A549 (cell line): ENCODE measurements around the gene ZNF747. TPM values are rescaled to one million over a fixed set of nuclear protein-coding genes. Genes with fewer than 3 reads are reported as not detected.

Experiments used
- ATAC-seq, 2 experiments: fragments of 200-7000 bp in 1 of 2; fragments of >200 bp in 1 of 2; cut with Nextera tagmentation in 1 of 2; cut with Tn5 transposase in 1 of 2; 3 replicates each; pipeline versions ENCODE4 v1.8.0 to v1.9.1; 2018 to 2020; ENCODE audit warnings: mild to moderate bottlenecking in 1 of 2, moderate library complexity in 1 of 2
- CTCF ChIA-PET: fragments of 300-600 bp; sonication (Branson Sonifier 250); formaldehyde crosslinking; extraction: SDS; loops from one replicate; lab custom pipeline; 2021; ENCODE audit warnings: antibody characterized with exemption, inconsistent platforms; lab: Yijun Ruan, JAX
- POLR2A ChIA-PET: fragments of 350-600 bp; formaldehyde crosslinking; extraction: SDS; loops from one replicate; lab custom pipeline; 2021; ENCODE audit warnings: antibody characterized with exemption, inconsistent platforms; lab: Yijun Ruan, JAX
- DNase-seq, 2 experiments: peaks; one replicate each; pipeline versions ENCODE4 v3.0.0 to v3.0.0-alpha.2; 2011 to 2016; ENCODE audit warnings: low read depth in 1 of 2, low spot score in 1 of 2
- FAIRE-seq: peaks from 2 replicates; lab custom pipeline; 2011; peaks lifted over from hg19 to GRCh38; lab: Jason Lieb, UNC
- H3K27ac ChIP-seq, 2 experiments: fragments of >200 bp; sonication (Bioruptor Twin); formaldehyde crosslinking; 3 replicates each; pipeline ENCODE4 v1.5.1; 2016 to 2017
- H3K4me1 ChIP-seq: fragments of >200 bp; sonication (Bioruptor Twin); formaldehyde crosslinking; 3 replicates; pipeline ENCODE4 v1.6.1; 2016
- H3K4me2 ChIP-seq: fragments of >200 bp; sonication (Bioruptor Twin); formaldehyde crosslinking; 3 replicates; pipeline ENCODE4 v1.6.1; 2016
- H3K4me3 ChIP-seq: fragments of >200 bp; sonication (Bioruptor Twin); formaldehyde crosslinking; 3 replicates; pipeline ENCODE4 v1.5.1; 2016
- H3K9me3 ChIP-seq: fragments of >200 bp; sonication (Bioruptor Twin); formaldehyde crosslinking; 3 replicates; pipeline ENCODE4 v1.6.1; 2016
- BCL3 ChIP-seq: fragments of >200 bp; sonication (Bioruptor Twin); formaldehyde crosslinking; IDR thresholded peaks from 3 replicates; pipeline ENCODE4 v1.6.1; 2016
- CEBPB ChIP-seq, 2 experiments: fragments of >200 bp in 1 of 2; sonication (Bioruptor Twin) in 1 of 2; formaldehyde crosslinking in 1 of 2; IDR thresholded peaks; 2 replicates each; pipeline ENCODE4 v1.6.1; 2012 to 2016
- CHD2 ChIP-seq: fragments of 150-350 bp; IDR thresholded peaks from 2 replicates; pipeline ENCODE4 v1.6.1; 2014; ENCODE audit warnings: low read length; ENCODE audit not compliant: partially characterized antibody
- CHD4 ChIP-seq: fragments of 200-600 bp; sonication (generic); IDR thresholded peaks from 2 replicates; pipeline ENCODE4 v1.6.1; 2016; ENCODE audit warnings: antibody characterized with exemption, mild to moderate bottlenecking, borderline replicate concordance
- EHF ChIP-seq: fragments of 250-450 bp; sonication (Bioruptor Pico); IDR thresholded peaks from 2 replicates; pipeline ENCODE4 v1.5.0; 2020; ENCODE audit warnings: mild to moderate bottlenecking
- EP300 ChIP-seq, 2 experiments: fragments of >200 bp; sonication (Bioruptor Twin); formaldehyde crosslinking; IDR thresholded peaks; 2 replicates in 1 of 2; 3 replicates in 1 of 2; pipeline ENCODE4 v1.6.1; 2016 to 2017
- FOXS1 ChIP-seq: fragments of 250-450 bp; sonication (Bioruptor Pico); IDR thresholded peaks from 2 replicates; pipeline ENCODE4 v1.5.0; 2020; ENCODE audit warnings: mild to moderate bottlenecking, moderate library complexity
- GATA3 ChIP-seq: IDR thresholded peaks from 2 replicates; pipeline ENCODE4 v1.6.1; 2012; ENCODE audit warnings: borderline replicate concordance
- HEYL ChIP-seq: fragments of 250-450 bp; sonication (Bioruptor Pico); IDR thresholded peaks from 2 replicates; pipeline ENCODE4 v1.8.0; 2021; ENCODE audit warnings: mild to moderate bottlenecking, moderate library complexity
- HOXA7 ChIP-seq: fragments of 250-450 bp; sonication (Bioruptor Pico); IDR thresholded peaks from 2 replicates; pipeline ENCODE4 v1.5.0; 2020; ENCODE audit warnings: mild to moderate bottlenecking, moderate library complexity
- HOXB13 ChIP-seq: fragments of 250-450 bp; sonication (Bioruptor Pico); IDR thresholded peaks from 2 replicates; pipeline ENCODE4 v1.5.0; 2020; ENCODE audit warnings: low read depth, mild to moderate bottlenecking, moderate library complexity
- JUNB ChIP-seq: fragments of >200 bp; sonication (Bioruptor Twin); formaldehyde crosslinking; IDR thresholded peaks from 2 replicates; pipeline ENCODE4 v1.6.1; 2016
- KDM1A ChIP-seq: fragments of 200-600 bp; sonication (generic); IDR thresholded peaks from 2 replicates; pipeline ENCODE4 v1.6.1; 2016; ENCODE audit warnings: low read depth, mild to moderate bottlenecking
- MAZ ChIP-seq: fragments of 150-350 bp; IDR thresholded peaks from 2 replicates; pipeline ENCODE4 v1.6.1; 2014; ENCODE audit warnings: antibody characterized with exemption, low read depth, low read length, borderline replicate concordance
- MYC ChIP-seq: IDR thresholded peaks from 2 replicates; pipeline ENCODE4 v1.6.1; 2012; ENCODE audit warnings: mild to moderate bottlenecking, inconsistent platforms, low read length, improper control_type of control experiment, borderline replicate concordance
- NFE2L2 ChIP-seq: fragments of 150-350 bp; conservative IDR thresholded peaks from 2 replicates; pipeline ENCODE4 v1.6.1; 2014; ENCODE audit warnings: low read length
- PBX3 ChIP-seq: IDR thresholded peaks from 2 replicates; pipeline ENCODE4 v1.6.1; 2012
- RNF2 ChIP-seq: fragments of 200-600 bp; sonication (generic); IDR thresholded peaks from 2 replicates; pipeline ENCODE4 v1.6.1; 2016; ENCODE audit warnings: low read depth, mild to moderate bottlenecking, antibody characterized with exemption, moderate library complexity, borderline replicate concordance
- SREBF2 ChIP-seq: fragments of 450-650 bp; IDR thresholded peaks from 2 replicates; pipeline ENCODE4 v1.6.1; 2014; ENCODE audit warnings: mild to moderate bottlenecking, moderate library complexity
- WGBS: methylation state at CpG from one replicate; pipeline ENCODE4 v1.1.6; 2017; ENCODE audit errors: missing lambda C conversion rate; 5-methylcytosine and 5-hydroxymethylcytosine counted together
- polyA plus RNA-seq, 4 experiments: library from polyadenylated mRNA; depleted of rRNA in 3 of 4; stranded (reverse); fragments of >200 nt; fragmentation: RNase III in 1 of 4; extraction: RNeasy Plus Mini Kit Qiagen cat#74134 plus additional on column Dnase treatment in 1 of 4; gene quantifications; 2 replicates in 3 of 4; 3 replicates in 1 of 4; pipeline ENCODE4 v1.2.3, GENCODE V29; 2011 to 2017
- TF ChIP-seq, protein P1 (sequence below): fragments of 250-450 bp; sonication (Bioruptor Pico); IDR thresholded peaks from 2 replicates; pipeline ENCODE4 v1.5.0; 2021; ENCODE audit warnings: mild to moderate bottlenecking, moderate library complexity, borderline replicate concordance
- TF ChIP-seq, protein P2 (sequence below): IDR thresholded peaks from 2 replicates; pipeline ENCODE4 v1.6.1; 2012; ENCODE audit warnings: low read depth, borderline replicate concordance
- TF ChIP-seq, protein P3 (sequence below): fragments of 150-350 bp; IDR thresholded peaks from 2 replicates; pipeline ENCODE4 v1.6.1; 2014; ENCODE audit warnings: low read depth, mild to moderate bottlenecking, low read length

ZNF747 gene
- polyA plus RNA-seq, 2 of the 4 experiments (the other 2 are of a cell fraction): 4.8 to 5.0 TPM

DNA sequence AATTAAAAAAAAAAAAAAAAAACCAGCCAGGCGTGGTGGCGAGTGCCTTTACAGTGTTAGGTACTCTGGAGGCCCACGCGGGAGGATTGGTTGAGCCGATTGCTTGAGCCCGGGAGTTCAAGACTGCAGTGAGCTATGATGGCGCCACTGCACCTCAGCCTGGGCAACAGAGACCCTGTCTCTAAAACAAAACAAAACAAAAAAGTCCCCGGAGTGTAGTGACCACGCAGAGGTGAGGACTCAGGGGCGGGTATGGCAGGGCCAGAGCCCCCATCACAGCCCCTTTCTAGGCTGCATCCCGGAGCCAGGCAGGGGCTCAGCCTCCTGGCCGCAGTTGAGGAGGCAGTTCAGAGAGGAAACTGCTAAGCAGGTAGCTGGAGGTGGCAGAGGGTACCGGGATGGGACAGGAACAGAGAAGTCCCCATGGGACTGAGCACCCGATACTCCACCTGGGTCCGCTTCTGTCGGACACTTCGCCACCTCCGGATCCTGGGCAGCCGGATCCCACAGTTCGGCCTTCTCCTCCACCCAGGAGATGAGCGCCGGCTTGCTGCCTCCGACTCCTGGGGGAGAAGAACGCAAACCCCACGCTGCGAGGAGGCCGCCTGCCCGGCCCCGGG lies 800 bp downstream of the ZNF747 start:
- DNase-seq (no peak), ATAC-seq (peak; percentile 23 to 51; a peak in 4 of 6 replicates), FAIRE-seq (no peak)
- H3K4me2 ChIP-seq: peak overlapping the region; percentile 87
- H3K9me3 ChIP-seq: no peaks in the 10 kb centered on the region
- H3K4me1 ChIP-seq: peaks cover 13% of the 10 kb centered on the region; the same call in 2 of the 3 replicates
- ChIA-PET POLR2A (interaction anchor here (1.2 to 3.0 kb wide), 2 partner anchors 17 to 24 kb away, joined by 5 to 36 read pairs; partner anchors contain the start of gene ZNF764), CTCF (interaction anchor here (1.0 to 2.8 kb wide), 6 partner anchors 8 to 104 kb away, joined by 3 to 12 read pairs (median 8); partner anchors contain the start of genes DCTPP1, ZNF764 and ZNF768)
- H3K4me3 ChIP-seq: peak overlapping the region; percentile 52
- TF ChIP-seq MYC: no peak
- 0 out of 3 replicates have a peak, but pooled peaks have one; percentile 33 for TF ChIP-seq BCL3
- WGBS: 76% methylated on average over 20 of the region's 29 CpGs
- peak overlapping the region; percentile 89 to 93 for H3K27ac ChIP-seq

DNA sequence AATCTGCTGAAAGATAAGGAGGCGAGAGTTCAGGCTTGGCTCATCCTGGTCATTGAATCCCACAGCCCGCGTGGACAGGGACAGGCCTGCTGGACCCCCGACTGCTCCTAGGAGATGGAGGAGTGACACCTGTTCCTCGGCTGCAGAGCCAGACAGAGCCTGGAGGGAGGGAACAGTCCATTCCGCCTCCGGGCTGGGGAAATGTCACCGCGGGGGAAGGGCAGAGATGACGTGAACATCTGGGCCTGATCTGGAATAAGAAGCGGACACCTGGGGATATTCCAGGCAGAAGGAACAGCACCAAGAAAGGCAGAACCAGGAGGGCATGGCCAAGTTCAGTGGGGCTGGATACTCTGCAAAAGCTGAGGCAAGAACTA lies 1.5 kb downstream of the ZNF747 start:
- H3K27ac ChIP-seq: no peak overlapping the region
- H3K4me3 ChIP-seq: no peak overlapping the region
- H3K4me2 ChIP-seq: peak overlapping the region; percentile 87
- ChIA-PET POLR2A (no interaction called here), CTCF (interaction anchor here (1.2 kb wide), 1 partner anchor 19 kb away, joined by 3 read pairs; no protein-coding TSS in a partner anchor)
- H3K9me3 ChIP-seq: no peaks in the 10 kb centered on the region
- no peak for FAIRE-seq
- WGBS: 91% methylated on average over 11 of the region's 11 CpGs
- no peak for ATAC-seq
- DNase-seq: no peak
- TF ChIP-seq PBX3 (no peak), RNF2 (no peak), KDM1A (no peak), MYC (no peak), JUNB (no peak), EP300 (IDR thresholded peaks at IDR 0.05) (no peak), GATA3 (no peak), HOXB13 (CRISPR knock-in tag) (no peak), SREBF2 (no peak), CHD2 (no peak), HEYL (CRISPR knock-in tag) (no peak)
- TF ChIP-seq, protein P1, sequence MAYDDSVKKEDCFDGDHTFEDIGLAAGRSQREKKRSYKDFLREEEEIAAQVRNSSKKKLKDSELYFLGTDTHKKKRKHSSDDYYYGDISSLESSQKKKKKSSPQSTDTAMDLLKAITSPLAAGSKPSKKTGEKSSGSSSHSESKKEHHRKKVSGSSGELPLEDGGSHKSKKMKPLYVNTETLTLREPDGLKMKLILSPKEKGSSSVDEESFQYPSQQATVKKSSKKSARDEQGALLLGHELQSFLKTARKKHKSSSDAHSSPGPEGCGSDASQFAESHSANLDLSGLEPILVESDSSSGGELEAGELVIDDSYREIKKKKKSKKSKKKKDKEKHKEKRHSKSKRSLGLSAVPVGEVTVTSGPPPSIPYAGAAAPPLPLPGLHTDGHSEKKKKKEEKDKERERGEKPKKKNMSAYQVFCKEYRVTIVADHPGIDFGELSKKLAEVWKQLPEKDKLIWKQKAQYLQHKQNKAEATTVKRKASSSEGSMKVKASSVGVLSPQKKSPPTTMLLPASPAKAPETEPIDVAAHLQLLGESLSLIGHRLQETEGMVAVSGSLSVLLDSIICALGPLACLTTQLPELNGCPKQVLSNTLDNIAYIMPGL (CRISPR knock-in tag): no peak
- H3K4me1 ChIP-seq: peaks cover 13% of the 10 kb centered on the region; the same call in 2 of the 3 replicates

DNA sequence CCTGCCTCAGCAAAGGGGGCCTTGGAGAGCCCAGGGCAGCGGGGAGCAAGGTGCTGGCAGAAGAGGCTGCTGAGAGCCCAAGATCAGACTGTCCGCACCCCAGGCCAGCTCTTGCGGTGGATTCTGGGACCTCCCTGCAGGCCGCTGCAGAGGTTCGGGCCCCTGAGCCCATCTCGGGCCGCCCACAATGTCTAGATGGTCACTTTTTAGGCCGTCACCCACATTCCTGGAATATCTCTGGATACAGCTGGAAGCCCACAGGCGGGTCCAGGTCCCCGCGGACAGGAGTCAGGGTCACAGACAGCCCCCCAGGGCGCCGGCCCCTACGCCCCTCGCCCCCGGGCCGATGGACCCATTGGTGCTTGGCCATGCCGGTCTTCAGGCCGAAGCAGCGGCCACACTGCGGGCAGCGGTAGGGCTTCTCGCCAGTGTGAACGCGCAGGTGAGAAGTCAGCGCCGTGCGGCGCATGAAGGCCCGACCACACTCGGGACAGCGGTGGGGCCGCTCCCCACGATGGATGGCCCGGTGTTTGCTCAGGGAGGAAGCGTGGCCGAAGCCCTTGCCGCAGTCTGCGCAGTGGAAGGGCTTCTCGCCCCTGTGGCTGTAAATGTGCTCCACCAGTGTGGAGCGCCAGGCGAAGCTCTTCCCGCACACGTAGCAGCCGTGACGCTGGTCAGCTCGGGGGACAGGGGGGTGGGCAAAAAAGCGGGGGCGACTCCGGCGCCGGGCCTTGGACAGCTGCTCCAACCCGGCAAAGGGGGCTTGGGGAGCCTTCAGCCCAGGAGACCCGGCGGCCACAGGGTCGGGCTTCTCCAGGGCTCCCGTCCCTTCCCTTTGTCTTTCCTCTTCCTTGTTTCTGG lies 2.1 kb downstream of the ZNF747 start:
- ChIA-PET POLR2A (no interaction called here), CTCF (interaction anchor here (1.0 to 5.0 kb wide), 3 partner anchors 20 to 102 kb away, joined by 3 to 19 read pairs (median 4); partner anchors contain the start of gene DCTPP1)
- no peak overlapping the region for H3K27ac ChIP-seq
- DNase-seq (no peak), FAIRE-seq (no peak), ATAC-seq (no peak)
- no peak overlapping the region for H3K4me3 ChIP-seq
- H3K4me2 ChIP-seq: no peak overlapping the region
- no peaks in the 10 kb centered on the region for H3K9me3 ChIP-seq
- 93% methylated on average over 38 of the region's 57 CpGs for WGBS
- H3K4me1 ChIP-seq: peaks cover 19% of the 10 kb centered on the region
- TF ChIP-seq SREBF2 (no peak), FOXS1 (CRISPR knock-in tag) (no peak), HOXA7 (CRISPR knock-in tag) (no peak), JUNB (no peak), EHF (CRISPR knock-in tag) (no peak), HOXB13 (CRISPR knock-in tag) (no peak), KDM1A (no peak), MAZ (no peak), CEBPB (IDR thresholded peaks at IDR 0.05) (no peak), NFE2L2 (no peak), CHD4 (no peak)
- TF ChIP-seq, protein P2, sequence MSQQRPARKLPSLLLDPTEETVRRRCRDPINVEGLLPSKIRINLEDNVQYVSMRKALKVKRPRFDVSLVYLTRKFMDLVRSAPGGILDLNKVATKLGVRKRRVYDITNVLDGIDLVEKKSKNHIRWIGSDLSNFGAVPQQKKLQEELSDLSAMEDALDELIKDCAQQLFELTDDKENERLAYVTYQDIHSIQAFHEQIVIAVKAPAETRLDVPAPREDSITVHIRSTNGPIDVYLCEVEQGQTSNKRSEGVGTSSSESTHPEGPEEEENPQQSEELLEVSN: no peak
- TF ChIP-seq, protein P1 (CRISPR knock-in tag): no peak
- TF ChIP-seq, protein P3, sequence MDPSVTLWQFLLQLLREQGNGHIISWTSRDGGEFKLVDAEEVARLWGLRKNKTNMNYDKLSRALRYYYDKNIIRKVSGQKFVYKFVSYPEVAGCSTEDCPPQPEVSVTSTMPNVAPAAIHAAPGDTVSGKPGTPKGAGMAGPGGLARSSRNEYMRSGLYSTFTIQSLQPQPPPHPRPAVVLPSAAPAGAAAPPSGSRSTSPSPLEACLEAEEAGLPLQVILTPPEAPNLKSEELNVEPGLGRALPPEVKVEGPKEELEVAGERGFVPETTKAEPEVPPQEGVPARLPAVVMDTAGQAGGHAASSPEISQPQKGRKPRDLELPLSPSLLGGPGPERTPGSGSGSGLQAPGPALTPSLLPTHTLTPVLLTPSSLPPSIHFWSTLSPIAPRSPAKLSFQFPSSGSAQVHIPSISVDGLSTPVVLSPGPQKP: no peak
